Small intestine (tissue), 7 donors: ENCODE measurements around the gene MPST. TPM values are rescaled to one million over a fixed set of nuclear protein-coding genes. Genes with fewer than 3 reads are reported as not detected.

ENCODE experiments used
- DNase-seq, 2 donors: peaks; one replicate each; pipeline versions ENCODE4 v3.0.0 to v3.0.0-alpha.2; 2013
- FAIRE-seq: peaks from 2 replicates; lab custom pipeline; 2012; peaks lifted over from hg19 to GRCh38; lab: Jason Lieb, UNC
- H3K27ac ChIP-seq, 3 donors: one replicate each; pipeline ENCODE4 v1.5.1; 2013; ENCODE audit warnings: low read length in 2 of 3, mild to moderate bottlenecking in 2 of 3, control low read depth in 1 of 3, inconsistent platforms in 1 of 3, low read depth in 1 of 3, moderate library complexity in 1 of 3
- H3K27me3 ChIP-seq, 3 donors: one replicate each; pipeline ENCODE4 v1.6.1; 2013; ENCODE audit warnings: low read length in 3 of 3, inconsistent platforms in 1 of 3; ENCODE audit not compliant: control insufficient read depth in 3 of 3, insufficient read depth in 3 of 3
- H3K36me3 ChIP-seq, 3 donors: one replicate each; pipeline ENCODE4 v1.6.1; 2013; ENCODE audit warnings: low read length in 3 of 3, inconsistent platforms in 1 of 3, low read depth in 1 of 3, mild to moderate bottlenecking in 1 of 3, moderate library complexity in 1 of 3; ENCODE audit not compliant: control insufficient read depth in 3 of 3, insufficient read depth in 2 of 3
- H3K4me1 ChIP-seq, 3 donors: one replicate each; pipeline ENCODE4 v1.6.1; 2013; ENCODE audit warnings: low read length in 2 of 3, inconsistent platforms in 1 of 3, low read depth in 1 of 3, mild to moderate bottlenecking in 1 of 3, moderate library complexity in 1 of 3; ENCODE audit not compliant: control insufficient read depth in 3 of 3, insufficient read depth in 2 of 3
- H3K4me3 ChIP-seq, 3 donors: one replicate each; pipeline ENCODE4 v1.5.1; 2013; ENCODE audit warnings: low read length in 3 of 3, control low read depth in 1 of 3, inconsistent platforms in 1 of 3, low read depth in 1 of 3, mild to moderate bottlenecking in 1 of 3, moderate library complexity in 1 of 3
- H3K9me3 ChIP-seq, 2 donors: one replicate each; pipeline ENCODE4 v1.6.1; 2013; ENCODE audit warnings: low read depth in 1 of 2, low read length in 1 of 2; ENCODE audit not compliant: control insufficient read depth in 2 of 2, insufficient read depth in 1 of 2
- WGBS, 3 donors: extraction: QIAGEN DNeasy Blood & Tissue Kit; methylation state at CpG; one replicate each; pipeline ENCODE4 v1.1.7; 2013; 5-methylcytosine and 5-hydroxymethylcytosine counted together
- polyA plus RNA-seq, 4 donors: library from polyadenylated mRNA; stranded (reverse) in 3 of 4; unstranded in 1 of 4; fragments of 200-250 nt in 3 of 4; fragments of 120-200 nt in 1 of 4; gene quantifications; one replicate each; pipeline versions ENCODE4 v1.2.1 to v1.2.3, GENCODE V29; 2013
- donor health status: healthy with polysubstance abuse.
- donor health status: control.
- donor health status: control.
- donor health status: Bipolar disorder and iron deficiency.
- donor health status: healthy.

The MPST gene
- polyA plus RNA-seq, 4 donors: 192 to 549 (median 305) TPM

DNA sequence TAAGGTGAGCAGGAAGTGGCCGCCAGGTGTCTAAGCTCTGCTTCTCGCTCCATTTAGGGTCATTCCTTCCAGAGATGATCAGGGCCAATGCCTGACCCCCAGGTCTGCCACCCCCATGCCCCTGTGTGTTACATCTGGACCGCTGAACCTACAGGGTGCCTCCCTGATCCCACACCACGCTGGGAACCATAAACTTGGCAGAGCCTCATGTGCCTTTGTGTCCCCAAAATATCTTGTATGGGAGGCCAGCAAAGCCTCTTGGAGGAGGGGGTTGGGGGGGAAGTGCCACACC lies 4.0 kb upstream of the MPST start:
- Histone ChIP-seq H3K36me3 (peaks cover 0 to 39% (median 0%) of the 10 kb centered on the region in 3 donors), H3K27me3 (no peaks in the 10 kb centered on the region), H3K9me3 (no peaks in the 10 kb centered on the region), H3K4me1 (peaks cover 0 to 41% (median 7%) of the 10 kb centered on the region in 3 donors), H3K4me3 (no peak overlapping the region), H3K27ac (peak overlapping the region; percentile 25 to 79 (median 42))
- DNase-seq: no peak
- FAIRE-seq: no peak
- 16 to 65% (median 49%) methylated on average over 4 of the region's 4 CpGs for WGBS, 3 donors

DNA sequence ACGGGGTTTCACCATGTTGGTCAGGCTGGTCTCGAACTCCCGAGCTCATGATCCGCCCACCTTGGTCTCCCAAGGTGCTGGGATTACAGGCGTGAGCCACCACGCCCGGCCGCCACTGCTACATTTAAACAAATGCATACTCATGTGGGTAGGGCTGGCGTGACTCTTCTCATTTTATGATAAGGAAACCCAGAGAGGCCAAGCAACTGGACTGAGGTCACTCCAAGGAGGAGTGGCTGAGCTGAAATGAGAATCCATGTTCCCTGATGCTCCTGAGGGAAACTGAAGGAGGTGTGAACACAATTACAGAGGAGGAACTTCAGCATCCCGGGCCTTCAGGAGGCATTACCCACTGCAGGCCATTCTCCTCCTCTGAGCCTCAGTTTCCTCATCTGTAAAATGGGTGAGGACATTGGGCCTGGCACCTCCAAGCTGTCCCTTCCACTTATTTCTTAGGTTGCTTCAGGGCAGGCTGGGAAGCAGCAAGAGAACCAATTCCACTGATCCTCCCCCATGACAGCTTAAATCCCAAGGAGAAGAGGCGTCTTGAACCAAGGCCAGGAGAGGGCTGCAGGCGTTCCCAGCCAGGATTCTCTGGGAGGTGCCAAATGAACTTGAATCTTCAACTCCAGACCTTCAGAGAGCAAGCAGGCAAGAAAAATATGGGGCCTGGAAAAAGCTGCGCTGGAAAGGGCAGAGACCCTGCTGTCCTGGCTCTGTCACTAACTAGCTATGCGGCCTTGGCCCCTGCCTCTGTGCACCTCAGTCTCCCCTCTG lies 3.2 kb upstream of the MPST start:
- peak overlapping the region in 1 of 3 donors; percentile 88 for H3K4me3 ChIP-seq
- H3K9me3 ChIP-seq: no peaks in the 10 kb centered on the region
- FAIRE-seq (no peak), DNase-seq (peak; percentile 43 to 93)
- H3K36me3 ChIP-seq: peaks cover 0 to 36% (median 0%) of the 10 kb centered on the region in 3 donors
- peaks cover 0 to 46% (median 7%) of the 10 kb centered on the region in 3 donors for H3K4me1 ChIP-seq
- no peaks in the 10 kb centered on the region for H3K27me3 ChIP-seq
- WGBS, 3 donors: 42 to 69% (median 62%) methylated on average over 14 of the region's 14 CpGs
- peak overlapping the region; percentile 19 to 98 (median 79) for H3K27ac ChIP-seq

DNA sequence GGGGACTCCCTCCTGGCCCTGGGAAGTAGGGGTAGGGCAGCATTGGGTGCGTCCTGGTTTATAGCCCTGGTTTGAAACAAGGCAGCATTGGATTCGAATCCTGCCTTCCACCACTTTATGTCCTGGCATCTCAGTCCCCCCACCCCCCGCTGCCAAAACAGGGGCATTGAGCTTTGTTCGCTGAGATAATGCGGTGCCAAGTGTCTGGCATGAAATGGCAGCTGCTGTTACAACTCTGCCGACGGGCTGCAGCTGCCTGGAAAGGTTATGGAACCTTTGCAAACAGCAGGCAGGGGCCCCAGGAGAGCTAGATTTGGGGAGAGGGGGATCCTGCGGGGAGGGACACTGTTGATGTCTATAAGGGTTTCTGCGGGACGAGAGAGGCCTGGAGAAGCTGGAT lies 2.2 kb upstream of the MPST start:
- WGBS, 3 donors: 27 to 66% (median 43%) methylated on average over 10 of the region's 10 CpGs
- H3K4me3 ChIP-seq: peak overlapping the region in 2 of 3 donors; percentile 72 to 88
- peak in 1 of 2 donors; percentile 56 for DNase-seq

DNA sequence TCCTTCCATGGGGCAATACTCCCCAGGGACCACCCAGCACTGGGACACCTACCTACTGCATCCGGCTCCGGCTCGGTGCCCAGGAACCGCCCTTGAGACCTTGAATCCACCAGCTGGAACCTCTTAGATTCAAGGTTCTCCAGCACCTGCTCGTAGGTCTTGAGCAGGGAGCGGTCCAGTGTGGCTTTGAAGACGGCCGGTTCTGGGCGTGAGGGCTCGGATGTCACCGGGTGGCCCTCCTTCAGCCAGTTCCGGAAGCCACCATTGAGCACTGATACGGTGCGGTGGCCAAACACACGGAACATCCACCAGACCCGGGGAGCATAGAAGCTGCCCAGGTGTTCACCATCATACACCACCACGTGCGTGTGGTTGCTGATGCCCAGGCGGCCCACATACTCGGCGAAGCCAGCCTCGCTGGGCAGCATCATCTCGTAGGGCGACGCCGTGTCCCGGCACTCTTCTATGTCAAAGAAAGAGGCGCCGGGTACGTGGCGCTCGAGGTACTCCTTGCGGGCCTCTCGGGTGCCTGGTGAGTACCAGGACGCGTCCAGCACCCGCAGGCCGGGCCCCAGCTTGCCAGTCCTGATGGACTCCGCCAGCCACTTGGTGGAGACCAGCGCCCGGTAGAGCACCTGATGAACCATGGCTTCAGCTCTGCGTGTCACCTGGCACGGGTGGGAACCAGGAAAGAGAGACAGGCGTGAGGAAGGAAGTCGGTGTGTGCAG lies 1.3 kb upstream of the MPST start:
- 21 to 51% (median 40%) methylated on average over 45 of the region's 45 CpGs for WGBS, 3 donors
- H3K36me3 ChIP-seq: peaks cover 0 to 46% (median 0%) of the 10 kb centered on the region in 3 donors
- H3K4me1 ChIP-seq: peaks cover 0 to 60% (median 7%) of the 10 kb centered on the region in 3 donors
- peak in 1 of 2 donors; percentile 54 for DNase-seq
- H3K4me3 ChIP-seq: peak overlapping the region; percentile 72 to 88 (median 81)
- no peaks in the 10 kb centered on the region for H3K9me3 ChIP-seq
- H3K27me3 ChIP-seq: no peaks in the 10 kb centered on the region
- FAIRE-seq: no peak
- H3K27ac ChIP-seq: peak overlapping the region; percentile 87 to 98 (median 95)

More for the DNA sequence above, 2.2 kb upstream of the MPST start:
- no peaks in the 10 kb centered on the region for H3K9me3 ChIP-seq
- H3K27ac ChIP-seq: peak overlapping the region in 2 of 3 donors; percentile 87 to 98
- no peaks in the 10 kb centered on the region for H3K27me3 ChIP-seq
- peaks cover 0 to 40% (median 0%) of the 10 kb centered on the region in 3 donors for H3K36me3 ChIP-seq
- peaks cover 0 to 53% (median 7%) of the 10 kb centered on the region in 3 donors for H3K4me1 ChIP-seq
- FAIRE-seq: no peak

GRCh38 chr22:37018815-37019308 lies 680 bp upstream of the MPST start:
- Histone ChIP-seq H3K4me1 (peaks cover 0 to 66% (median 7%) of the 10 kb centered on the region in 3 donors), H3K36me3 (peaks cover 0 to 46% (median 0%) of the 10 kb centered on the region in 3 donors), H3K4me3 (peak overlapping the region; percentile 72 to 88 (median 81)), H3K9me3 (no peaks in the 10 kb centered on the region), H3K27me3 (no peaks in the 10 kb centered on the region), H3K27ac (peak overlapping the region; percentile 87 to 98 (median 95))
- FAIRE-seq: no peak
- DNase-seq: peak; percentile 68 to 87
- WGBS, 3 donors: 1 to 5% (median 3%) methylated on average over 14 to 35 of the region's 35 CpGs

DNA sequence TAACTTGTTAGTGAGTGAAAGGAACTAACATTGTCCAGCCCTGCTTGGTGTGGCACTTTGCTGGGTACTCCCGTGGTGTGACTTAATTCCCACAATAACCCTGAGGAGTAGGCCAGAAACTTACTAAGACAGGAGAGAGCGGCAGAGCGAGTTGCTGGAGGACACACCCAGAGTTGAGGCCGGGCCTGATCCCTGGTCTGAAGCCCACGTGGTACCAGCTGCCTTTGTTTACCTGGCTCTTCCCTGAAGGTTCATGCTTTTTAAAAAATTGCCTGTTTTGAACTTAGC lies 594 bp downstream of the MPST start:
- Histone ChIP-seq H3K27ac (peak overlapping the region; percentile 87 to 98 (median 95)), H3K27me3 (no peaks in the 10 kb centered on the region), H3K4me1 (peaks cover 0 to 70% (median 7%) of the 10 kb centered on the region in 3 donors), H3K4me3 (peak overlapping the region; percentile 81 to 95 (median 88)), H3K9me3 (no peaks in the 10 kb centered on the region), H3K36me3 (peaks cover 0 to 54% (median 0%) of the 10 kb centered on the region in 3 donors)
- FAIRE-seq (no peak), DNase-seq (peak in 1 of 2 donors; percentile 79)
- WGBS, 3 donors: 0 to 4% (median 2%) methylated on average over 5 of the region's 5 CpGs

DNA sequence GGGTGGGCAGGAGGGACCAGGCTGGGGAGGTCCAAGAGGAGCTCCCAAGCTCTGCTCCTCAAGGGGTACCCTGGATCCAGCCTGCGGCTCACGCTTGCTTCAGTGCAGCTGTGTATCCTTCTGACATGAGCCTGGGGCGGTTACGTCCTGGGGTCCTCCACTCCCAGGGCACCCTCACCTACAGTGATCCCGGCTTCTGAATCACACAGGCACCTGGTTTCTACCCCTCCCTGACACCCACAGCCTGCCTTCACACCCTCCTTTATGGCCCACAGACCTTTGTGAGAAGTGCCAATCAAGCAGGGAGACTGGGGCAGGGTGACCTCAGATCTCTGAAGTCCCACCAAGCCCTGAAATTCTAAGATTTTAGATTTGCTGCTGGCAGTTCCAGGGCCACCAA lies 1.5 kb downstream of the MPST start:
- Histone ChIP-seq H3K4me3 (peak overlapping the region in 1 of 3 donors; percentile 88), H3K27me3 (no peaks in the 10 kb centered on the region), H3K4me1 (peaks cover 0 to 71% (median 7%) of the 10 kb centered on the region in 3 donors), H3K9me3 (no peaks in the 10 kb centered on the region), H3K36me3 (peaks cover 0 to 56% (median 0%) of the 10 kb centered on the region in 3 donors), H3K27ac (peak overlapping the region; percentile 33 to 98 (median 95))
- 37 to 72% (median 47%) methylated on average over 5 of the region's 5 CpGs for WGBS, 3 donors
- FAIRE-seq: no peak
- peak in 1 of 2 donors; percentile 75 for DNase-seq
